ENCODE results near the gene PTPN14. TPM values are rescaled to one million over a fixed set of nuclear protein-coding genes. Genes with fewer than 3 reads are reported as not detected.

Gene PTPN14
- total and polyA plus RNA-seq, 2 experiments from 2014 or later, result 18.7 to 70.2 TPM

DNA sequence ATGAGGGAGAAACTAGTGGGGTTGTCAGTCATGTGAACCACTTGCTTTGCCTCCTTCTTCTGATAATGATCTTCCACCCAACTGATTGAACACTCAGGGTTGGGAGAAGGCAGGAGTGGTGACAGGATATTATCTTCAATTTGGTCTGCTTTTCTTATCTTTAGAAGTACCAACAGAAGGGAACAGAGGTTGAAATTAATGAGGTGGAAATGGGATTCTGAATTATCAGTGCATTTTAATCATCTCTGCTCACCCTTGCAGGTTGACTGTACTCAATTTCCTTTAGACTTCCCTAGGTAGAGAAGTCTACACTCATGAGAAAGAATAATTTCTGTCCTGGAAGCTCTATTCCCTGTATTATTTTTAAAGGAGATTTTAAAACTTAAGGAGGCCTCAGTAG lies 19.9 kb upstream of the PTPN14 start (continued):
- no peak for TF ChIP-seq JUNB (IDR thresholded peaks at IDR 0.05; ENCODE audit: unreplicated experiment)
- TF ChIP-seq NANOG (IDR thresholded peaks at IDR 0.05; ENCODE audit: borderline replicate concordance), result no peak
- TF ChIP-seq, protein P1, sequence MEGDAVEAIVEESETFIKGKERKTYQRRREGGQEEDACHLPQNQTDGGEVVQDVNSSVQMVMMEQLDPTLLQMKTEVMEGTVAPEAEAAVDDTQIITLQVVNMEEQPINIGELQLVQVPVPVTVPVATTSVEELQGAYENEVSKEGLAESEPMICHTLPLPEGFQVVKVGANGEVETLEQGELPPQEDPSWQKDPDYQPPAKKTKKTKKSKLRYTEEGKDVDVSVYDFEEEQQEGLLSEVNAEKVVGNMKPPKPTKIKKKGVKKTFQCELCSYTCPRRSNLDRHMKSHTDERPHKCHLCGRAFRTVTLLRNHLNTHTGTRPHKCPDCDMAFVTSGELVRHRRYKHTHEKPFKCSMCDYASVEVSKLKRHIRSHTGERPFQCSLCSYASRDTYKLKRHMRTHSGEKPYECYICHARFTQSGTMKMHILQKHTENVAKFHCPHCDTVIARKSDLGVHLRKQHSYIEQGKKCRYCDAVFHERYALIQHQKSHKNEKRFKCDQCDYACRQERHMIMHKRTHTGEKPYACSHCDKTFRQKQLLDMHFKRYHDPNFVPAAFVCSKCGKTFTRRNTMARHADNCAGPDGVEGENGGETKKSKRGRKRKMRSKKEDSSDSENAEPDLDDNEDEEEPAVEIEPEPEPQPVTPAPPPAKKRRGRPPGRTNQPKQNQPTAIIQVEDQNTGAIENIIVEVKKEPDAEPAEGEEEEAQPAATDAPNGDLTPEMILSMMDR (conservative IDR thresholded peaks at IDR 0.05; ENCODE audit: low read depth in 2 of 2), result no peak
- TF ChIP-seq EZH2 (IDR thresholded peaks at IDR 0.05; ENCODE audit: low read depth, unreplicated experiment), result no peak
- TF ChIP-seq ZNF331 (CRISPR knock-in tag; IDR thresholded peaks at IDR 0.05; ENCODE audit: low read depth), result no peak

DNA sequence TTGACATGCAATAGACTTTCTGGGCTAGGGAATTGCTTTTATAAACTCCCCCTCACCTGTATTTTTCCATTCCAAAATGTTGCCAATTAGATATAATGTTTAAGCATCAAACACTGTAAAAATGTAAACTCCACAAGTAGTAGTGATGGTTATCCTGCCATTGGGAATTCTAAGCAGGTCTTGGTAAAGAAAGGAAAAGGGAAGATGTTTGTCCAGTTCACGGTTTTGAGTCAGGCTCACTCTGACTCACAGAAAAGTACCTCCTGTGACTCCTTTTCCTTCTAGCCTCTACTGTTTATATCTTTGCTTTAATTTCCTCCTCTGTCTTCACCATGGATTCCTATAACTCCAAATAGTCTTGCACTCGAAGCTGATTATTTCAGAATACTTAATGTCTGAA lies 19.0 kb upstream of the PTPN14 start:
- TF ChIP-seq STAT1 (IDR thresholded peaks at IDR 0.05; ENCODE audit: unreplicated experiment), result no peak
- TF ChIP-seq, protein P2, sequence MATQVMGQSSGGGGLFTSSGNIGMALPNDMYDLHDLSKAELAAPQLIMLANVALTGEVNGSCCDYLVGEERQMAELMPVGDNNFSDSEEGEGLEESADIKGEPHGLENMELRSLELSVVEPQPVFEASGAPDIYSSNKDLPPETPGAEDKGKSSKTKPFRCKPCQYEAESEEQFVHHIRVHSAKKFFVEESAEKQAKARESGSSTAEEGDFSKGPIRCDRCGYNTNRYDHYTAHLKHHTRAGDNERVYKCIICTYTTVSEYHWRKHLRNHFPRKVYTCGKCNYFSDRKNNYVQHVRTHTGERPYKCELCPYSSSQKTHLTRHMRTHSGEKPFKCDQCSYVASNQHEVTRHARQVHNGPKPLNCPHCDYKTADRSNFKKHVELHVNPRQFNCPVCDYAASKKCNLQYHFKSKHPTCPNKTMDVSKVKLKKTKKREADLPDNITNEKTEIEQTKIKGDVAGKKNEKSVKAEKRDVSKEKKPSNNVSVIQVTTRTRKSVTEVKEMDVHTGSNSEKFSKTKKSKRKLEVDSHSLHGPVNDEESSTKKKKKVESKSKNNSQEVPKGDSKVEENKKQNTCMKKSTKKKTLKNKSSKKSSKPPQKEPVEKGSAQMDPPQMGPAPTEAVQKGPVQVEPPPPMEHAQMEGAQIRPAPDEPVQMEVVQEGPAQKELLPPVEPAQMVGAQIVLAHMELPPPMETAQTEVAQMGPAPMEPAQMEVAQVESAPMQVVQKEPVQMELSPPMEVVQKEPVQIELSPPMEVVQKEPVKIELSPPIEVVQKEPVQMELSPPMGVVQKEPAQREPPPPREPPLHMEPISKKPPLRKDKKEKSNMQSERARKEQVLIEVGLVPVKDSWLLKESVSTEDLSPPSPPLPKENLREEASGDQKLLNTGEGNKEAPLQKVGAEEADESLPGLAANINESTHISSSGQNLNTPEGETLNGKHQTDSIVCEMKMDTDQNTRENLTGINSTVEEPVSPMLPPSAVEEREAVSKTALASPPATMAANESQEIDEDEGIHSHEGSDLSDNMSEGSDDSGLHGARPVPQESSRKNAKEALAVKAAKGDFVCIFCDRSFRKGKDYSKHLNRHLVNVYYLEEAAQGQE (IDR thresholded peaks at IDR 0.05; ENCODE audit: unreplicated experiment), result no peak
- TF ChIP-seq, protein P3, sequence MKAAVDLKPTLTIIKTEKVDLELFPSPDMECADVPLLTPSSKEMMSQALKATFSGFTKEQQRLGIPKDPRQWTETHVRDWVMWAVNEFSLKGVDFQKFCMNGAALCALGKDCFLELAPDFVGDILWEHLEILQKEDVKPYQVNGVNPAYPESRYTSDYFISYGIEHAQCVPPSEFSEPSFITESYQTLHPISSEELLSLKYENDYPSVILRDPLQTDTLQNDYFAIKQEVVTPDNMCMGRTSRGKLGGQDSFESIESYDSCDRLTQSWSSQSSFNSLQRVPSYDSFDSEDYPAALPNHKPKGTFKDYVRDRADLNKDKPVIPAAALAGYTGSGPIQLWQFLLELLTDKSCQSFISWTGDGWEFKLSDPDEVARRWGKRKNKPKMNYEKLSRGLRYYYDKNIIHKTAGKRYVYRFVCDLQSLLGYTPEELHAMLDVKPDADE (IDR thresholded peaks at IDR 0.05), result no peak
- Histone ChIP-seq H3K27me3 (ENCODE audit: insufficient read depth) (no peaks in the 10 kb centered on the region), H3K4me1 (ENCODE audit: insufficient read depth) (peaks cover 5% of the 10 kb centered on the region; the same call in 1 of the 2 replicates), H3F3A (replicated peaks; ENCODE audit: low read depth) (no peaks in the 10 kb centered on the region), H3K4me2 (no peak overlapping the region), H3K4me3 (no peak overlapping the region), H4K20me1 (replicated peaks; ENCODE audit: insufficient read depth) (no peaks in the 10 kb centered on the region), H3K9me2 (ENCODE audit: insufficient read depth) (peaks cover 5% of the 10 kb centered on the region; the same call in 1 of the 2 replicates), H3K79me2 (replicated peaks; ENCODE audit: insufficient read depth) (no peaks in the 10 kb centered on the region), H2AFZ (no peak overlapping the region), H3K27ac (ENCODE audit: low read depth) (no peak overlapping the region), H3K36me3 (ENCODE audit: insufficient read depth) (no peaks in the 10 kb centered on the region; the same call in 1 of the 2 replicates)
- peaks cover 4% of the 10 kb centered on the region; the same call in 2 of the 3 replicates for H3K9me3 Mint-ChIP-seq
- H3K4me3 Mint-ChIP-seq, result no peak overlapping the region
- no peak for DNase-seq (ENCODE audit: low spot score)
- no peak overlapping the region for H3K27ac Mint-ChIP-seq
- H3K36me3 Mint-ChIP-seq (ENCODE audit: low read depth), result no peaks in the 10 kb centered on the region
- no peaks in the 10 kb centered on the region; the same call in 2 of the 3 replicates for H3K4me1 Mint-ChIP-seq
- no peak for ATAC-seq
- H3K27me3 Mint-ChIP-seq (ENCODE audit: insufficient read depth, low read depth, poor library complexity), result peaks cover 2% of the 10 kb centered on the region

Measured in GM23338 (cell line).